ENCODE data around the gene SNRPA.
A peak's percentile ranks its signal among the peaks of the same experiment; 100 is the strongest.

DNA sequence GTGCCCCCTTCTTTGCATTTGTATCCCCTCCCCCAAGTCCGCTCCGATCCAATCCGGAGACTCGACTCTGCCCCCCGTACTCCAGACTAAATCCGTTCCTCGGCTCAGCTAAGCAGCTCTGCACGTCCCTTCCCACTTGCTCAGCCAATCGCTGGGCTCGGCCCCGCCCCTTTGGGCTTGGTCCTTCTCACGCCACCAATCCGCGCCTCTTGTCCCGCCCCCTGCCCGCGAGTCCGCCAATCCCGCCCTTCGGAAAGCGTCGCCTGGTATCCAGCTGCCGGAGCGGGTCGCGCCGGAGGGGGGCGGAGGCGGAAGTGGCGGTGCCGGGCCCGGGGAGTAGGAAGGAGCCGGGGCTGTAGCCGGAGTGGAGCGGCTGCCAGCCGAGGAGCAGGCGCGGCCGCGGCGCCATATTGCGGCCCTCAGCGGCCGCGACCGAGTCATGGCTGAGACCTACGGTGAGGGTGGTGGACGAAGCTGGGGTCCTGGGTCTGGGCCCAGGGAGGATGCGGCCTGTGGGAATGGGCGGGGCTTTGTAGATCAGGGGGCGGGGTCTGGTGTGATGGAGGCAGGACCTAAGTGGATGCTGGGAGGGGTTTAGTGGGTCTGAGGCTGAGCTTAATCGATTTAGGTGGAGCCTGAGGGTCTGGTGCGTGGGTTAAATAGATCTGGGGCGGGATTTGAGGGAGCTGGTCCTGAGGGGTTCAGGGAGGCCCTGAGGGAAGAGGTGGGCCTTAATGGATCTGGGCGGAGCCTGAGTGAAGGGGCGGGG lies 27.1 kb downstream of the SNRPA start, which contains the start of gene RAB4B:
- peak in 2 of 6 experiments; percentile 21 to 23 for TF ChIP-seq CTCF (IDR thresholded peaks at IDR 0.05)
- peak; percentile 50 to 95 for TF ChIP-seq POLR2A (IDR thresholded peaks at IDR 0.05)

All from adrenal gland (tissue), 5 donors.